T-helper 2 cell (primary cell): ENCODE data around the gene MYO5B.
"Not testable (repeated sequence)": the region's sequence is repeated elsewhere in the genome, so short reads cannot be mapped to it uniquely, and the experiment has no call there.

ENCODE experiments used
- DNase-seq, 5 experiments: peaks; one replicate each; pipeline versions ENCODE4 v3.0.0 to v3.0.0-alpha.2; 2012 to 2022
- total RNA-seq, 2 donors: gene quantifications; one replicate each; lab custom pipeline; 2026; lab: John Stamatoyannopoulos, UW

Gene MYO5B
- 0 to 0.67 reads per million in 2 donors for total RNA-seq

DNA sequence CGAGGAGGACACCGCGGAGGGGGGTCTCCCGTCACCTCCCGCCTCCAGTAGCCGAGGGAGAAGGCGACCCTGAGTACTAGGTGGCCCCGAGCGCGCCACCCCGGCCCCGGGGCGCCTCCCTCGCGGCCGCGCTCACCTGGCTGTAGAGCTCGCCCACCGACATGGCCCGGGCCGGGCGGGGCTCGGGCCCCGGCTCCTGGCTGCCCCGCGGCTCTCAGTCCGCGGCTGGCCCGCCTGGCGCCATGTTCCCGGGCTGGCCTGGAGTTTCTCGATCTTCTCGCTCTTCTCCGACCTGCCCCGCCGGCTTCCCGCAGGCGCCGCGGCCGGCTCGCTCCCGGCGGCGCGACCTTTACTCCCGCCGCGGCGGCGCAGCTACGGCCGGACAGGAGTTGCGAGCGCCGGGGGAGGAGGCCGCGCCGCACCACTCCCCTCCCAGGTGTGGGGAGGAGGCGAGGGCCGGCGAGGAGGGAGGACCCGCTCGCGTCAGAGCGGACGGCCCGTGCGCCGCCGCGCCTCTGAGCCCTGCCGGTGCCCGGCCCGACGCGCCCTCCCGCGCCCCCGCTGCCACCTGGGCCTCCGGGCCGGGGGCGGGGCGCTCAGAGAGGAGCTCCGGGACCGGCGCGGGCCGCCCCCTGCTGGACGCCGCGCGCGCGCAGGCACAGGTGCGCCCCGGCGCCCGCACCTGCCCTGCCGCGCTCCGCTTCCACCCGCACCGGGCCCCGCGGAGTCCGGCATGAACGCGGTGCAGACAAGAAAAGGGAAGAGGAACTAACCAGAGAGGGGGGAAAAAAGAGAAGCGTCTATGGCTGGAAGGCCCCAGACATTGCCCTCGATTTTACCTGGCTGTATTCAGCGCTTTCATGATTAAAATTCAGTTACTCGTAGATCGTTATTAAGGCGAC lies at the start of gene MYO5B:
TSS of gene MYO5B (minus strand) at position 517 of the 902 bp plus-strand sequence. CDS start at position 163, 354 bp downstream.
- peak in 4 of 5 experiments; percentile 9 to 48 (median 24) for DNase-seq

DNA sequence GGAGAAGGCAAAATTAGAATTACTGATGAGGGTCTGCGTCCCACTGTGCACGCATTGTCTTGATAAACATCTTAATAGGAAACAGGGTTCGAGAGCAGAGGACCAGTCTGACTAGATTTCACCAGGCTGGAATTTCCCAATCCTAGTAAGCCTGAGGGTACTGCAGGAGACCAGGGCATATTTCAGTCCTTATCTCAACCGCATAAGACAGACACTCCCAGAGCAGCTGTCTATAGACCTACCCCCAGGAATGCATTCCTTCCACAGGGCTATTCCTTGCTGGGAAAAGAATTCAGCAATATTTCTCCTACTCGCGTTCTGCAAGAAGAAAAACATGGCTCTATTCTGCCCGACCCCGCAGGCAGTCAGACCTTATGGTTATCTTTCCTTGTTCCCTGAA lies 46.8 kb upstream of the MYO5B start:
- not testable (repeated sequence) for DNase-seq

DNA sequence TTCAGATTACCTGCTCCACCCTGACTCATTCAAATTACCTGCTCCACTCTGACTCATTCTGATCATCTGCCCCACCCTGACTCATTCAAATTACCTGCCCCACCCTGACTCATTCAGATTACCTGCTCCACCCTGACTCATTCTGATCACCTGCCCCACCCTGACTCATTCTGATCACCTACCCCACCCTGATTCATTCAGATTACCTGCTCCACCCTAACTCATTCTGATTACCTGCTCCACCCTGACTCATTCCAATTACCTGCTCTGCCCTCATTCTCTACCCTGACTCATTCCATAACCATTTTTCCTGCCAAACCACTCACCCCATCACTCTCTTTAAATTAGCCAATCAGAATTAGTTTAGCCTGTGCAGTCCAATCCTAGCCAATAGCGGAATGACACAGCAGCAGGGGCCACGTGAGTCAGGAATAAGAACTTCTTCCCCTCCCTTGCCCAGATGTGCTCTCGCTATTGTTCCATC lies 45.2 kb upstream of the MYO5B start:
- DNase-seq = no peak

DNA sequence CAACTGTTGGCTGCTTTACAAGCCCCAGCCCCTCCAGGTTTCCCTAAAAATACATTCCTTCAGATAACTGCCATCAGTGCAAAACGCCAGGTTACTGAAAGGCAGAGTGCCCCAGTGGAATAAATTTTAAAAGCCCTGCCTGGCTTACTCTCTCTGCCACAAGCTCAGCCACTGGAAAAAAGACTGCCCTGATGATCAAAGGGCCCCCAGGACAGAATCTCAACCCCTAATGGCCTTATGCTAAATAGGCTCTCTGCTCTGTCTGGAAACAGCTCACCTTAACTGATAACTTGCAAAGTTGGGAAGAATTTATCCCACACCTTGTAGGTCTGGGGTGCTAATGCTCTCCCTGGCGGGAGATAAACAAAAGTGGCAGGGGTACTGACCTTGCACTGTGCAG lies 37.5 kb upstream of the MYO5B start:
- no peak for DNase-seq

DNA sequence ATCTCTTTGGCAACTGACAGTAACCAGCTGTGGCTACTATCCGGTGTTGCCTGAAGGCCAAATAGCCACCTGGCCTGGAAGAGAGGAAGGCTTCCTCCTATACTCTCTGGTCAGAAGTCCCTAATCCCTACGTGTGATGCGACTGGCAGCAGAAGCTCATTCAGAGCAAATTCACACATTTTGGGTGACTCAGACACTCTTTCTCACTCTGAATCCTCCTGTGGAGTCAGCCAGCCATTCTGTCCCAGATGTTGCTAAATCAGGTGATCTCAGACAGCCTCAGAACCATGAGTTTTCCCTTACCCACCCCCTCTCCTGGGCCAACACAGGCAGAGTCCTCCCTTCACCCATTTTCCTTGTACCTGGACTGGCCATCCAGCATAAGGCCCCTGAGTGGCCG lies 36.7 kb upstream of the MYO5B start:
- DNase-seq = no peak

DNA sequence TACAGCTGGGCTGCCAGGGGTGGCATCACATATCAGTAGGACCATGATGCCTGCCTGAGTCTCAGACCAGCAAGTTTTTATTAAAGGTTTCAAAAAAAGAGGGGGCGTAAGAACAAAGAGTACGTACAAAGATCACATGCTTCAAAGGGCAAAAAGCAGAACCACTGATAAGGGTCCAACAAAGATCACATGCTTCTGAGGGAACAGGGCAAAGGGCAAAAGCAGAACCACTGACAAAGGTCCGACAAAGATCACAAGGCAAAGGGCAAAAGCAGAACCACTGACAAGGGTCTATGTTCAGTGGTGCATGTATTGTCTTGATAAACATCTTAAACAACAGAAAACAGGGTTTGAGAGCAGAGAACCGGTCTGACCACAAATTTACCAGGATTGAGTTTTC lies 25.3 kb upstream of the MYO5B start:
- DNase-seq = not testable (repeated sequence)

DNA sequence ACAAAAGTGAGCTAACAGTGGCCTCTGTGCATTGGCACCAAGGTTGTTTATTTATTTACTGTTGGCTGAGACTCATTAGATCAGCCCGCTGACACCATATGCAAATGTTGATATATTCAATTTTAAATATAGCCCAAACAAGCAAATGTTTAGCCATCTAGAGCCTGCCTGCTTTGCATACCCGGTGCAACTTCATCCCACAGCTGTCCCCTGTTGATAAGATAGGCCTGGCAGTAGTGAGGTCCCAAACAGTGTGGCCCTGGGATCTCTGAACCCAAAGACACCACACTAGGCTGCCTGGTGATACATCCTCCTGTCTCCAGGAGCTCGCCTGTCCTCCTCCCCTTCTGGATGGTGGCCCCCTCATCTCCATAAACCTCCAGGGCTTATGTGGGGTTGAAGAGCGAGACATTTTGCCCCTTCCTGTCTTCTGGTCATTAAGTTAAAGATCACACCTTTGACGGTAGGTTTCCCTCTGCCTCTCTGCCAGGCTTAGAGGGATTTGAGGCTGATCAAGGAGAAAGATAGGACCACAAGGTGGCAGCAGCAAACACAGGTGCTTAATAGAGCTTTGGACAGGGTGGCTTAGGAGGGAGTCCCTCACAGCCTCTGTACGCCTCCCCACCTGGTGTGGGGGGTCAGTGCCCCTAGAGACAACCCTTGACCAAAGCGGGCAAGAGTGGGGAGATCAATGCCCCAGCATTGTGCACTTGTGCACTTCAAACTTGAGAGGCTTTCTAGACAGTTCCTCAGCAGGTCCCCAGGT lies 23.7 kb upstream of the MYO5B start:
- DNase-seq = peak in 2 of 5 experiments; percentile 15 to 41

DNA sequence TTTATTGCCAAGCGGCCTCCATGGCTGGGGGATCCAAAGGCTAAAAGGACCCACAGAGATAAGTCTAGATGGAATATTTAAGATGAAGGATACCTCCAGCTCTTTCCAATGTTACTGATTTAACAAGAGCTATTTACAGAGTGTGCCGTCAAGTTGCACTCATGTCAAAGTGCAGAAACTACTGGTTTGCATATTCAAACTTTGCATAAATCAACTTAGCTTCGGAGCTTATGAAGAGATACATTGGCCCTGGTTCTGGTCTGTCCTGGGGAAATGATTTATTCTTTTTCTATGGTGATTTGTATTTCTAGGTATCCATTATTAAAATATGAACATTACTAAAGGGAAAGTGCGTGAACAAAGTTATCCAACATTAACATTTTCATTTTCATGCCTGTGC lies 14.4 kb upstream of the MYO5B start:
- DNase-seq = no peak

DNA sequence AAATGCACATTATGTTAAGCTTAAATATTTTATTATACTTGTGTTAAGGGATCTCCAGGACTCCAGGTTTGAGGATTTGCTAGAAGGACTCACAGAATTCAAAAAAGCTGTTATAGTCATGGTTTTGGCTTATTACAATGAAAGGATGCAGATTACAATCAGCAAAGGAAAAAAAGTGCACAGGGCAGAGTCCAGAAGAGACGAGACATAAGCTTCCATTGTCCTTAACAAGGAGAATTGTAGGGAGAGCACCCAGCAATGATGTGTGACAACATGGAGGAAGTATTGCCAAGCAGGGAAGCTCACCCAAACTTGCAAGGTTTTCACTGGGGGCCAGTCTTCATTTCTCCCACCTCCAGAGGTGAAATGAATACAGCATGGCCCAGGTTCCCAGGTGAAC lies 12.8 kb upstream of the MYO5B start:
- no peak for DNase-seq

DNA sequence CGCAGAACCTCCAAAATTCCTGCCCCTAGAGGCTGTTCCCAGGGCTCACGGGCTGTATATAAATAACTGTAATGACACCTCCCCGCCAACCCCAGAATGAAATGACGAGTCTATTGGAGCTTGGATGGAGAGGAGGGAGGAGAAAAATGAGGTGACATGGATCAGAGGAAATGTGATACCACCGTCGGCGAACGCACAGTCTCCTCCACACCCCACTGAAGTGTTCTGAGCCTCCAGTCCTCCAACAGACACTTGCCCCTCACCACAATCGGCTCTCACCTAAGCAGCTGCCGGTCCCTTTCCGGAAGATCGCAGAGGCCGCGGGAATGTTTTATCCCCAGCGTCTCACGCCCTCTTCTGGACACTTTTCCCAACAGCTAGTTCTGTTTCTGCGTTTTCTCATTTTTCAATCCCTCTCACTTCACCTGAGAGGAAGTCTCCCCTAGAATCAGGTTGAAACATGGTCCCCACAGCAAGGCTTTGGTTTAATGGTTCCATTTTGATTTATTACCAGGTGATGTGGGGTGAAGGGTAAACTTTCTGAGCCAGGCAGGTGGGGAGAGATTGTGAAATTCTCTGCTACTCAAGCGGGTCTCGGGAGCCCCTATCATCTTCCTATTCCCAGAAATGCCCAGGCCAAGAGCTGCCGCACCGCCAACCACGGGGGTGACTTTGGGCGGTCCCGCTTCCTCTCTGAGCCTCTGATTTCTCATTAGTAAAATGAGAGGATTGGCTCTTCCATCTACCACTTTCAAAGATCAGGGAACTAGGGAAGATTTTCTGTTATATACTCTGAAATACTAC lies 9.1 kb upstream of the MYO5B start:
- peak in 1 of 5 experiments; percentile 8 for DNase-seq

DNA sequence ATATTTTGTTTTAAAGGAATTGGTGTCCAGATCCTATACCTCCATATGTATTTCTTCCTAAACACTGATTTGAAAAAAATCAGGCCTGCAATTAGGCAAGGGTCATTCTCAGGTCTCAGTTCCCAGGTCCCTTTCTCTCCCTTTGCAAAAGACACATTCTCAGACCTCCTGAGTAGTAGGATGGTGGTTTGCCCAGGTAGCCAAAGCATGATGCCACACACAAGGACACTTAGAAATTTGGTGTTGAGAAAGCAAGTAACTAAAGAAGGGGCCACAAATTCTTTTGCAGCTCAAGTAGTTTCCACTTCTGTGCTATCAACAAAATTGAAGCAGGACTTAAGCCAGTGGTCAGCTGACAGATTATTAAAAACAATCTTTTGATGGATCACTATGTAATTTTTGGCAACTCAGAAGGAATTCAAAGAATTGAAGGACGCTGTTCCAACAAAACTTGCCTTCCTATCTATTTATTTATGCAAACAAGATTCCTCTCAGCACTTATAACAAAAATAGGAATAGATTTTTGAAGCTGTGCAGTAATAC lies 6.6 kb upstream of the MYO5B start:
- DNase-seq = no peak

DNA sequence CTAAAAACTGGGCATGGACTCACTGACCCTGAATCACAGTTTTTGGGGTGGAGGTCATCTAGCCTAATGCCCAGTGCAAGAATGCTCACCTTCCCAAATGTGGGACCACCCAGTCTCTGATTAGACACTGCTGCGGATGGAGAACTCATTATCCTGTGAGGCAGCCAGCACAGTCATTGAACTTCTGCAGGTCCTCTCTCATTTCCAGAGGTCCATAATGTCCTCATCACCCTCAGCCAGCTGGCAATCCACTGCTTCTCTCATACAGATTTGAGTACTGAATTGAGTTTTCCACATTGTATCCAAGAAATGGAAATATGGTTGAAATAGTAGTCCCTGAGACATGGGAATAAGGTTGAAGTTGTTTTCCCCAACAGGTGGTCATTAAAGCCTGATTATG lies 5.0 kb upstream of the MYO5B start:
- no peak for DNase-seq

DNA sequence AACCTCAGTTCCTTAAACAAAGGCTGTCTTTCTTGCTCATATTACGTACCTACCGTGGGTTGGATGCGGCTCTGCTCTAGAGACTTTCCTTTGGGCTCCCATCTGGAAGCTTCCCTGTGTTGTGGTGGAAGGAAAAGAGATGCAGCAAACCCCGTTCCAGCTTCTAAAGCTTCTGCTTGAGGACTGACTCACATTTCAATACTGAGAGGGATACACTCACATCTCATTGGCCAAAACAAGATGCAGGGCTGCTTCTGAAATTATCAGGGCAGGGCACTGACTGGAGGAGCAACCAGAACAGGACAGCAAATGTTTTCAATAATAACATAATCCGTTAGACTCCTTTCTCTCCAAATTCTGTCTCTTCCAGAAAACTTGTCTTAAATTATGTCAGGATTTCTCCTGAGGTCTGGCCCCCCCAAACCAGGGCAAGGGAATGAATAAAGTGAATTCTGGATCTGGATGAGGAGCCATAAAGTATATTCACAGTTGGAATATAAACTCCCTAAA lies 4.5 kb upstream of the MYO5B start:
- no peak for DNase-seq

DNA sequence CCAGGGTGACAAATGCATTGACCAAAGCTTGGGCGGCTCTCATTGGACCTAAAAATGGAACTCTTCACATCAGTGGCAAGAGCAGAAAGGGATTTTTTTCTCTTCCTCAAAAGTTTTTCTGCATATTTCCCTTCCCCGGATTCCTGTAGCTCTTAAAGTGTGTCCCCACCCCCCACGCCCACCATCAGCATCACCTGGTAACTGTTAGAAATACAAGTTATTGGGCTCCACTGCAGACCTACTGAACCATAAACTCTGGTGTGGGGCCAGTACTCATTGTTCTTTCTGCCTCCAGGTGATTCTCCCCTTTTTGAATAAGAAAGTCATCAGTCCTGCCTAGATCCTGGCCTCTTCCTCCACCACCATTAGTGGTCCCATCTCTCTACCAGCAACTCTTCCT lies 1.3 kb upstream of the MYO5B start:
- DNase-seq = no peak

DNA sequence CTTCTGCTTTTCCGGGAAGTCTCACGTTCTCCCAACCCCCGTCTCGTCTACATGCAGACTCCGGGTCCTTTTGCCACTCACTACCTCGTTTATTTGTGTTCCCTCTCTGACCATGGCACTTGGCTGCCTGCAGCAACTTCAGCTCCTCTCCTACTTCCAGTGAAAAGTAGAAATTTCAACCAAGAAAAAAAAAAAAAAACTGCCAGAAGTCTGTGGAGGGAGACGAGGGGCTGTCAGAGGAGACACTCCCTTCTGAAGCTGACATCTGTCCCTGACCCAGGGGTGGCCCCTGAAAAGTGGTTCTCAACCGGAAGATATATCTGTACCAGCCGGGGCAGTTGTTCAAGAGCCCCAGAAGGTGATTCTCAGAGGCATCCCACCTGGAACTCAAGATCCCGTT lies 742 bp upstream of the MYO5B start:
- no peak for DNase-seq

DNA sequence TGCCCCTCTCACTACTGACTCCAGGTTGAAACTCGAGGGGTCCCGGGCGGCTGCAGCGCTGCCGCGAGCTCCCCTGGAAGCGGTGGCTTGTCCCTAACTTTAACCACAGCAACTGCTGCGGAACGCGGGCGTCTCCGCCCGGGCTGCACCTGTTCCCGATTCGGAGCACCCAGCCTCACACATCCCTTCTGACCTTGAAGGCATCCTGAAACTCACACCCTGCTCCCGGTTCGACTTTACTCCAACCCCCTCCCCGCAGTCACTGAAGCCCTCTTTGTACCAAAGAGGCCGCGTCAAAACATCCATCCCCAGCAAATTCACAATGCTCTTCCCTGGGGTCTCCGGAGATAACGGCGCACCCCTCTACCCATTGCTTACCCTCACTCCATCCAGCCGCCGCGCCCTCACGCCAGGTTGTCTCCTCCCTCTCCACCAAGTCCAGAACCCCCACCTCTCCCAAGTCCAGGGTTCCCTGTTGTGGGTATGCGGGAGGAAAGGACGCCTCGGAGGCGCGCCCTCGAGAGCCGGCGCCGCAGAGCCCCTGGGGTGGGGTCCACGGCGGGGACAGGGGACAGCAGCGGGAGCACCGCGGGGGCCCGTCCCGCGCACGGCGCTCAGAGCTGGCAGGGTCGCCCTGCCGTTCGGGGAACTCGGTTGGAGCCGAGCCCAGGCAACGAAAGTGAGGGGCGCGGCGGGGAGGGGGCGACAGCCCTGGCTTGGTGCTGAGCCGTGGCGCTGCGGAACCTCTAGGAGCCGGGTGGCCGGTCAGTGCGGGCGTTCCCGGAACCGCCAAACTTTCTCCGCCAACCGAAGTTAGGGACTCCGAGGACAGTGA lies 934 bp downstream of the MYO5B start:
- no peak for DNase-seq

DNA sequence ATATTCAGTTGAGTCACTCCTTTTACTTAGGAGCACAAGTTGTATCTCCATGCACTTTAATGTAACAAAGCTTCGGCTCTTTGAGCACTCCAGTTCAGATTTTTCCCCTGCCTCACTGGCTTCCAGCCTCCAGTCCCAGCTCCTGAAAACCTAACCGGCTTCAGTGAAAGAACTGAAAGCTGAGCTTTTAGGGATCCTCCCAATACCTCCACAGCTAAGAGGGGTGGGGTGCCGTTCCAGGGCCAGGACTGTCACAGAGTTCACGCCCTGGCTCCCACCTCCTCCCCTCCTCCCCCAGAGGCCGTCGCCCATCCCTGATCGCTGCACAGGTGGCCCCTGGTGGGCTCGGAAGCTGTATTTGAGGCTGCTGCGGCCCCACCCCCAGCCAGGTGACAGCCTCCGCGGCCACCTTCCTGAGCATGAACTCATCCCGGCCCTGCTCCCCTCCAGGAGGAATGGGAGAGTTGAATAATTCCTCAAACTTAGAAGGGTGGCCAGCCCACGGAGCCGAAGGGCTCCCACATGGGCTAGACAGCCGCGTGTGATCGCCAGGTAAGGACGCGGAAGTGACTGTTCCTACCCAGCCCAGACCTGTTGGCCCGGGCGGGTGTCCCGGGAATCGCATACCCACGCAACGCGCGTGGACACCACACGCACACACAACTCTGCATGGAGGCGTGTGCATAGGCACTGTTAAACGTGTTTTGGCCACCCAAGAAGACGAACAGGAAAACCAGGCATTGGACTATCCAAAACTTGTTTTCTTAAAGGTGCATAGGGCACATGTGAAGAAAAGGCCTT lies 1.8 kb downstream of the MYO5B start:
- DNase-seq = no peak

DNA sequence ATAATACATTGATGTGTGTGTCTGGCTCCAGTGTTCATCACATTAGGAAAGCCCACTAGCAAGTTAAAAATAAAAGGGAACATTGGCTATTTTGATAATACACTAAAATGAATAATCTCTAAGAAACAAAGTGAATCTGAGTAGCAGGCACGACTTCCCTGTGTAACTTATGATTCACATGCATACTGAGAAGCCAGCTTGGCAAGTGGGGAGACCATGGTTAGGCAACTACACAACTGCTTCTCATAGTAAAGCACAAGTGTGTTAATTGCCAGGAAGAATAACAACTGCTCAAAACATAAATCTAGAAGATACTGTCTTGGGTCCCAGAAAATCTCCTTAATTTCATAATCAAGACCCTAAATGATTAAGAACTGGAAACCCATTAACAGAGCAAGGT lies 4.0 kb downstream of the MYO5B start:
- DNase-seq = no peak

DNA sequence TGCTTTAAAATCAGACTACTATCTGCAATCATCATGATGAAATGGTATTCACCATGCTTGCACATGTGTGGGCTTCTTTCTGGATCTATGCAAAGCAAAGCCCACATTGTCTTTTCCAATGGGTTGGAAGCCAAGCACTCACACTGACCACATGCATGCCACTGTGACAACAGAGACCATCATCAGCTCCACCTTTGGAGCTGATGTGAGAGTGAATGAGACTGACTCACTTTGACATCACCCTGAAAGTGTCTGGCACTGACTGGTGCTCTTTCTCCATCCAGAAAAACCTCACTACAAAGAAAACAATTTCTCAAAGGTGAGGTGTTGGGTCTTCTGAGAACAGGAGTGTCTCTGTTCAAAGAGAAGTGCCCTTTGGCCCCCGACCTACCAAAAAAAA lies 4.7 kb downstream of the MYO5B start:
- DNase-seq = no peak

DNA sequence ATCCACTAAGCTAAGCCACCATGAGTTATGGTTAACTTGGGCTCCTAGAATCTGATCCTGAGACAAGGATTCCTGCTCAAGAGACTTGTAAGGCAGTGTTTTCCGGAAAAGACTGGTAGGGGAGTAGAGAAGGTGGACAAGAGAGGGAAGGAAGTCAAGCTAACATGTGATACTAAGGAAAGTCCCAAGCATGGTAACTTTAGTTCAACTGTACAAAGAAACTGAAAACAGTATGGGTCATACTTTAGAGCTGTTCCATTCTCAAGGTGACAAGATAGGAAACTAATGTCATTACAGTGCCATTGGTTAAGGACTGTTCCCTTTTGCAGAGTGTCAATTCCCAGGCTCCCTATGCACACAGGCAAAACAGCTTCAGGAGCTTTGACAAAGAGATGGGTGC lies 5.8 kb downstream of the MYO5B start:
- no peak for DNase-seq
